ENCODE measurements around the gene MOV10L1.

MOV10L1 gene

GRCh38 chr22:50087646-50088045 is 2.2 kb upstream of the MOV10L1 start:
- TF ChIP-seq EZH2 (IDR thresholded peaks at IDR 0.05; ENCODE audit: borderline replicate concordance, low read length), result no peak
- TF ChIP-seq, protein P1, sequence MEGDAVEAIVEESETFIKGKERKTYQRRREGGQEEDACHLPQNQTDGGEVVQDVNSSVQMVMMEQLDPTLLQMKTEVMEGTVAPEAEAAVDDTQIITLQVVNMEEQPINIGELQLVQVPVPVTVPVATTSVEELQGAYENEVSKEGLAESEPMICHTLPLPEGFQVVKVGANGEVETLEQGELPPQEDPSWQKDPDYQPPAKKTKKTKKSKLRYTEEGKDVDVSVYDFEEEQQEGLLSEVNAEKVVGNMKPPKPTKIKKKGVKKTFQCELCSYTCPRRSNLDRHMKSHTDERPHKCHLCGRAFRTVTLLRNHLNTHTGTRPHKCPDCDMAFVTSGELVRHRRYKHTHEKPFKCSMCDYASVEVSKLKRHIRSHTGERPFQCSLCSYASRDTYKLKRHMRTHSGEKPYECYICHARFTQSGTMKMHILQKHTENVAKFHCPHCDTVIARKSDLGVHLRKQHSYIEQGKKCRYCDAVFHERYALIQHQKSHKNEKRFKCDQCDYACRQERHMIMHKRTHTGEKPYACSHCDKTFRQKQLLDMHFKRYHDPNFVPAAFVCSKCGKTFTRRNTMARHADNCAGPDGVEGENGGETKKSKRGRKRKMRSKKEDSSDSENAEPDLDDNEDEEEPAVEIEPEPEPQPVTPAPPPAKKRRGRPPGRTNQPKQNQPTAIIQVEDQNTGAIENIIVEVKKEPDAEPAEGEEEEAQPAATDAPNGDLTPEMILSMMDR (IDR thresholded peaks at IDR 0.05; ENCODE audit: low read length), result no peak
- H3K36me3 ChIP-seq (ENCODE audit: insufficient read depth, low read length), result no peaks in the 10 kb centered on the region; the same call in 1 of the 2 replicates
- no peak overlapping the region for H2AFZ ChIP-seq (ENCODE audit: low read length)
- H3K9ac ChIP-seq (ENCODE audit: low read length), result no peak overlapping the region
- H3K4me3 ChIP-seq (ENCODE audit: low read depth, low read length, poor library complexity, severe bottlenecking), result no peak overlapping the region
- H3K79me2 ChIP-seq (ENCODE audit: insufficient read depth, low read length), result no peaks in the 10 kb centered on the region
- H3F3A ChIP-seq (ENCODE audit: insufficient read depth, low read length), result no peaks in the 10 kb centered on the region
- H3K27me3 ChIP-seq (ENCODE audit: insufficient read depth, low read length), result peaks cover 9% of the 10 kb centered on the region; the same call in 1 of the 2 replicates
- H3K9me2 ChIP-seq (ENCODE audit: low read depth, low read length), result no peaks in the 10 kb centered on the region
- peaks cover 7% of the 10 kb centered on the region for H3K4me1 ChIP-seq (ENCODE audit: insufficient read depth, low read length, severe bottlenecking)
- no peak overlapping the region for H3K27ac ChIP-seq (ENCODE audit: low read depth, low read length, poor library complexity, severe bottlenecking)
- H3K9me3 ChIP-seq (ENCODE audit: low read length), result peaks cover 11% of the 10 kb centered on the region; the same call in 1 of the 2 replicates
- H3K4me2 ChIP-seq (ENCODE audit: low read length), result no peak overlapping the region
- H4K20me1 ChIP-seq (ENCODE audit: insufficient read depth, low read length), result no peaks in the 10 kb centered on the region

DNA sequence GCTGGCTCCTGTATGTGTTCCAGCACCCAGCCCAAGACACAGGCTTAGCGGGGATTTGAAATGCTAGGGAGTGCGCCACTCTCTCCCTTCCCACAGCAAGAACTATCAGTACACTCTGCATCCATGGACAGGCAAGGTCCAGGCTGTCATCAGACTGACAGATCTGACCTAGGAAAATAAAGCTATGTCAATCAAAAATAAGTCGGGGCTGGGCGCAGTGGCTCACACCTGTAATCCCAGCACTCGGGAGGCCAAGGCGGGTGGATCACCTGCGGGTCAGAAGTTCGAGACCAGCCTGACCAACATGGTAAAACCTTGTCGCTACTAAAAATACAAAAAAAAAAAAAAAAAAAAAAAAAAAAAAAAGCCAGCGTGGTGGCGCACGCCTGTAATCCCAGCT is 1.7 kb upstream of the MOV10L1 start:
- no peak overlapping the region for H3K4me3 ChIP-seq (ENCODE audit: low read depth, low read length, poor library complexity, severe bottlenecking)
- H3K9ac ChIP-seq (ENCODE audit: low read length), result no peak overlapping the region
- H3K4me1 ChIP-seq (ENCODE audit: insufficient read depth, low read length, severe bottlenecking), result peaks cover 7% of the 10 kb centered on the region
- H3K4me2 ChIP-seq (ENCODE audit: low read length), result no peak overlapping the region
- no peaks in the 10 kb centered on the region for H3K9me2 ChIP-seq (ENCODE audit: low read depth, low read length)
- H4K20me1 ChIP-seq (ENCODE audit: insufficient read depth, low read length), result no peaks in the 10 kb centered on the region
- TF ChIP-seq, protein P1 (IDR thresholded peaks at IDR 0.05; ENCODE audit: low read length), result no peak
- no peak for TF ChIP-seq EZH2 (IDR thresholded peaks at IDR 0.05; ENCODE audit: borderline replicate concordance, low read length)
- H2AFZ ChIP-seq (ENCODE audit: low read length), result no peak overlapping the region
- peaks cover 11% of the 10 kb centered on the region; the same call in 1 of the 2 replicates for H3K9me3 ChIP-seq (ENCODE audit: low read length)
- H3K79me2 ChIP-seq (ENCODE audit: insufficient read depth, low read length), result no peaks in the 10 kb centered on the region
- peaks cover 9% of the 10 kb centered on the region; the same call in 1 of the 2 replicates for H3K27me3 ChIP-seq (ENCODE audit: insufficient read depth, low read length)
- H3K36me3 ChIP-seq (ENCODE audit: insufficient read depth, low read length), result no peaks in the 10 kb centered on the region; the same call in 1 of the 2 replicates
- no peaks in the 10 kb centered on the region for H3F3A ChIP-seq (ENCODE audit: insufficient read depth, low read length)
- no peak overlapping the region for H3K27ac ChIP-seq (ENCODE audit: low read depth, low read length, poor library complexity, severe bottlenecking)

DNA sequence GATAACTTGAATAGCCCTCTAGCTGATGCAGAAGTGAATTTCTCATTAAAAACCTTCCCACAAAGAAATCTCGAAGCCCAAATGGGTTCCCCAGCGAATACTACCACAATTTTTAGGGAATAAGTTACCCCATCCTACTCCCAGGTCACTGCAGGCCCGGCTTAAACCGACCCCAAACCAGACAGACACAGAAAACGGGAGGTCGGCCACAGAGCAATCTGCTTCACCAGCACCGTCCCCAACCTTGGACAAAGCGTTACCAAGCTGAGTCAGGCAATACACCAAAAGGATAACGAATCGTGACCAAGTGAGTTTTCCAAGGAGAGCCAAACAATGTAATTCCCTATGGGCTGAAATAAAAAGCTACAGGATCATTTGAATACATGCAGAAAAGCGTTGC is 575 bp upstream of the MOV10L1 start:
- no peak overlapping the region for H3K27ac ChIP-seq (ENCODE audit: low read depth, low read length, poor library complexity, severe bottlenecking)
- H3K4me3 ChIP-seq (ENCODE audit: low read depth, low read length, poor library complexity, severe bottlenecking), result no peak overlapping the region
- no peaks in the 10 kb centered on the region for H4K20me1 ChIP-seq (ENCODE audit: insufficient read depth, low read length)
- H3K9me3 ChIP-seq (ENCODE audit: low read length), result peaks cover 11% of the 10 kb centered on the region; the same call in 1 of the 2 replicates
- H3K79me2 ChIP-seq (ENCODE audit: insufficient read depth, low read length), result no peaks in the 10 kb centered on the region
- peaks cover 7% of the 10 kb centered on the region for H3K4me1 ChIP-seq (ENCODE audit: insufficient read depth, low read length, severe bottlenecking)
- H3K36me3 ChIP-seq (ENCODE audit: insufficient read depth, low read length), result no peaks in the 10 kb centered on the region; the same call in 1 of the 2 replicates
- H2AFZ ChIP-seq (ENCODE audit: low read length), result no peak overlapping the region
- TF ChIP-seq EZH2 (IDR thresholded peaks at IDR 0.05; ENCODE audit: borderline replicate concordance, low read length), result no peak
- TF ChIP-seq, protein P1 (IDR thresholded peaks at IDR 0.05; ENCODE audit: low read length), result no peak
- H3K9me2 ChIP-seq (ENCODE audit: low read depth, low read length), result no peaks in the 10 kb centered on the region
- no peak overlapping the region for H3K9ac ChIP-seq (ENCODE audit: low read length)
- no peaks in the 10 kb centered on the region for H3F3A ChIP-seq (ENCODE audit: insufficient read depth, low read length)
- peaks cover 9% of the 10 kb centered on the region; the same call in 1 of the 2 replicates for H3K27me3 ChIP-seq (ENCODE audit: insufficient read depth, low read length)
- H3K4me2 ChIP-seq (ENCODE audit: low read length), result no peak overlapping the region
